ENCODE measurements around the gene ACTR5.

Gene ACTR5

GRCh38 chr20:38704136-38704535 is 44.1 kb upstream of the ACTR5 start:
- no peak for TF ChIP-seq CTCF (IDR thresholded peaks at IDR 0.05; ENCODE audit: low read depth, low read length)
- no peak for TF ChIP-seq MAX (IDR thresholded peaks at IDR 0.05; ENCODE audit: low read depth, low read length)
- TF ChIP-seq POLR2A (IDR thresholded peaks at IDR 0.05; ENCODE audit: extremely low read depth, insufficient read length), result no peak
- TF ChIP-seq MYC (IDR thresholded peaks at IDR 0.05; ENCODE audit: low read depth, low read length), result no peak
- DNase-seq (ENCODE audit: low read depth), result no peak
- no peak overlapping the region for H3K4me3 ChIP-seq (ENCODE audit: low read depth, low read length)

- no peak overlapping the region for H3K4me3 ChIP-seq (ENCODE audit: low read depth, low read length)
- DNase-seq (ENCODE audit: low read depth), result no peak
- TF ChIP-seq MAX (IDR thresholded peaks at IDR 0.05; ENCODE audit: low read depth, low read length), result no peak
- no peak for TF ChIP-seq CTCF (IDR thresholded peaks at IDR 0.05; ENCODE audit: low read depth, low read length)
- TF ChIP-seq MYC (IDR thresholded peaks at IDR 0.05; ENCODE audit: low read depth, low read length), result no peak
- TF ChIP-seq POLR2A (IDR thresholded peaks at IDR 0.05; ENCODE audit: extremely low read depth, insufficient read length), result no peak
Observed at GRCh38 chr20:38706509-38706908, 41.8 kb upstream of the ACTR5 start.

- TF ChIP-seq POLR2A (IDR thresholded peaks at IDR 0.05; ENCODE audit: extremely low read depth, insufficient read length), result no peak
- no peak for TF ChIP-seq CTCF (IDR thresholded peaks at IDR 0.05; ENCODE audit: low read depth, low read length)
- H3K4me3 ChIP-seq (ENCODE audit: low read depth, low read length), result no peak overlapping the region
- DNase-seq (ENCODE audit: low read depth), result no peak
Observed at GRCh38 chr20:38714308-38714707, 34.0 kb upstream of the ACTR5 start.

GRCh38 chr20:38715646-38716045 is 32.6 kb upstream of the ACTR5 start:
- no peak overlapping the region for H3K4me3 ChIP-seq (ENCODE audit: low read depth, low read length)
- DNase-seq (ENCODE audit: low read depth), result no peak
- TF ChIP-seq CTCF (IDR thresholded peaks at IDR 0.05; ENCODE audit: low read depth, low read length) (no peak), POLR2A (IDR thresholded peaks at IDR 0.05; ENCODE audit: extremely low read depth, insufficient read length) (no peak), MAX (IDR thresholded peaks at IDR 0.05; ENCODE audit: low read depth, low read length) (no peak), MYC (IDR thresholded peaks at IDR 0.05; ENCODE audit: low read depth, low read length) (no peak)

- TF ChIP-seq POLR2A (IDR thresholded peaks at IDR 0.05; ENCODE audit: extremely low read depth, insufficient read length) (no peak), MAX (IDR thresholded peaks at IDR 0.05; ENCODE audit: low read depth, low read length) (no peak), CTCF (IDR thresholded peaks at IDR 0.05; ENCODE audit: low read depth, low read length) (no peak), MYC (IDR thresholded peaks at IDR 0.05; ENCODE audit: low read depth, low read length) (no peak)
- no peak for DNase-seq (ENCODE audit: low read depth)
- no peak overlapping the region for H3K4me3 ChIP-seq (ENCODE audit: low read depth, low read length)
Observed at GRCh38 chr20:38722683-38723016, 25.6 kb upstream of the ACTR5 start.

Data from NB4 (cell line).